Measurements from ENCODE around the gene FCGR3A.
"Not testable (repeated sequence)": the region's sequence is repeated elsewhere in the genome, so short reads cannot be mapped to it uniquely, and the experiment has no call there.

DNA sequence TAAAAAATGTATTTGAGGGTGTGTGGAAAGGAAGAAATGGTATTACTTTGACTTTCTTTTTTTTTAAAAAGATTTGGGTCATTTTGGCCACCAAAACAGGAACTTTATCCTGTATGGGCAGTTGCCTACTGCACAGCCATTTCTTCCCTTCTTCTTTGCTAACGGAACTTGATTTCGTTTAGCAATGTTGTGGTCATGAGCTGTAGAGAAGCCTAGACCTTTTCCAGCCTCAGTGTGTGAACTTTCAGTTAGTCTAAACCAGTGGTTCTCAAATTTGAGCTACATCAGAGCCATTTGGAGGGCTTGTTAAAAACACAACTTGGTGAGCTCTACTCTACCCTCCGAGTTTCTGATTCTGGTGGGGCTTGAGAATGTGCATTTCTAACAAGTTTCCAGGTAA lies 12.8 kb upstream of the FCGR3A start:
- not testable (repeated sequence) for TF ChIP-seq GABPA (IDR thresholded peaks at IDR 0.05; ENCODE audit: low read depth)
- TF ChIP-seq, protein P1, sequence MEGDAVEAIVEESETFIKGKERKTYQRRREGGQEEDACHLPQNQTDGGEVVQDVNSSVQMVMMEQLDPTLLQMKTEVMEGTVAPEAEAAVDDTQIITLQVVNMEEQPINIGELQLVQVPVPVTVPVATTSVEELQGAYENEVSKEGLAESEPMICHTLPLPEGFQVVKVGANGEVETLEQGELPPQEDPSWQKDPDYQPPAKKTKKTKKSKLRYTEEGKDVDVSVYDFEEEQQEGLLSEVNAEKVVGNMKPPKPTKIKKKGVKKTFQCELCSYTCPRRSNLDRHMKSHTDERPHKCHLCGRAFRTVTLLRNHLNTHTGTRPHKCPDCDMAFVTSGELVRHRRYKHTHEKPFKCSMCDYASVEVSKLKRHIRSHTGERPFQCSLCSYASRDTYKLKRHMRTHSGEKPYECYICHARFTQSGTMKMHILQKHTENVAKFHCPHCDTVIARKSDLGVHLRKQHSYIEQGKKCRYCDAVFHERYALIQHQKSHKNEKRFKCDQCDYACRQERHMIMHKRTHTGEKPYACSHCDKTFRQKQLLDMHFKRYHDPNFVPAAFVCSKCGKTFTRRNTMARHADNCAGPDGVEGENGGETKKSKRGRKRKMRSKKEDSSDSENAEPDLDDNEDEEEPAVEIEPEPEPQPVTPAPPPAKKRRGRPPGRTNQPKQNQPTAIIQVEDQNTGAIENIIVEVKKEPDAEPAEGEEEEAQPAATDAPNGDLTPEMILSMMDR (IDR thresholded peaks at IDR 0.05; ENCODE audit: insufficient read depth, low read length): not testable (repeated sequence)

Measured in HL-60 (cell line).